Measurements from ENCODE around the gene SATB1.

Gene SATB1

DNA sequence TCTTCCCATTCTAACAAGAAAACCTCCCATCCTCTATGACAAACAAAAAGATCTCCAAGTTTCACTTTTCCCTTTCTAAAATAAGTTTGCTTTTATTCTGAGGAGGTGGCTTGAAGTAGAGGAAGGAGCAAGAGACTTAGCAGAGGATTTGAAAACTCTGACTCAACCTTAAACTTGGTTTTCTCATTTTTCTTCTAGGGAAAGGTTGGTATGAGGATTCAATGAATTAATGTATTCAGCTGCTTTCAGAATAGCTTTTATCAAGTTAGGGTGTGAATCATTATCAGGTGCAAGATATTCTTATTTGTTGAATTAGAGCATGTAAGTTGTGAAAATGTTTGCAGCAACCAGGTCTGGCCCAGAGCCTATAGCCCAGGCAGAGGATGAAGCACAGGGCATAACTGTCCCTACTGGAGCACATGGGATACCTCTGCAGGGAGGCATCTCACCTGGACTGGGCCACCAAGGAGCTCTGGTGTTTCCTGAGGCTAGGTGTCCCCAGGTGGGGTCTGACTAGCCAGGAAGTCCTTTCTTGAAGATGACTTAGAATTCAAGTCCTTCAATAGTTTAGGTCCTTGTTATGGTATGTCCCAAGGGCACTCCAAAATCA is 42.3 kb downstream of the SATB1 start:
- no peak overlapping the region for H3K4me3 ChIP-seq (ENCODE audit: low read depth, low read length)
- H3K9me3 ChIP-seq (ENCODE audit: severe bottlenecking): no peaks in the 10 kb centered on the region
- no peak overlapping the region for H3K27ac ChIP-seq
- no peak for DNase-seq
- H3K36me3 ChIP-seq: no peaks in the 10 kb centered on the region
- TF ChIP-seq CTCF (IDR thresholded peaks at IDR 0.05; ENCODE audit: low read depth, low read length): no peak
- no peaks in the 10 kb centered on the region for H3K27me3 ChIP-seq (ENCODE audit: insufficient read depth, low read depth, severe bottlenecking)

- Histone ChIP-seq H3K36me3 (no peaks in the 10 kb centered on the region), H3K9me3 (ENCODE audit: severe bottlenecking) (no peaks in the 10 kb centered on the region), H3K27ac (no peak overlapping the region), H3K4me3 (ENCODE audit: low read depth, low read length) (no peak overlapping the region), H3K27me3 (ENCODE audit: insufficient read depth, low read depth, severe bottlenecking) (no peaks in the 10 kb centered on the region)
- TF ChIP-seq CTCF (IDR thresholded peaks at IDR 0.05; ENCODE audit: low read depth, low read length): no peak
- no peak for DNase-seq
These were observed 45.5 kb downstream of the SATB1 start for GRCh38 chr3:18379647-18380046.

- no peak for TF ChIP-seq CTCF (IDR thresholded peaks at IDR 0.05; ENCODE audit: low read depth, low read length)
- H3K27me3 ChIP-seq (ENCODE audit: insufficient read depth, low read depth, severe bottlenecking): no peaks in the 10 kb centered on the region
- H3K36me3 ChIP-seq: no peaks in the 10 kb centered on the region
- H3K4me3 ChIP-seq (ENCODE audit: low read depth, low read length): no peak overlapping the region
- no peaks in the 10 kb centered on the region for H3K9me3 ChIP-seq (ENCODE audit: severe bottlenecking)
- H3K27ac ChIP-seq: no peak overlapping the region
- no peak for DNase-seq
These were observed 46.9 kb downstream of the SATB1 start for GRCh38 chr3:18378218-18378617.

DNA sequence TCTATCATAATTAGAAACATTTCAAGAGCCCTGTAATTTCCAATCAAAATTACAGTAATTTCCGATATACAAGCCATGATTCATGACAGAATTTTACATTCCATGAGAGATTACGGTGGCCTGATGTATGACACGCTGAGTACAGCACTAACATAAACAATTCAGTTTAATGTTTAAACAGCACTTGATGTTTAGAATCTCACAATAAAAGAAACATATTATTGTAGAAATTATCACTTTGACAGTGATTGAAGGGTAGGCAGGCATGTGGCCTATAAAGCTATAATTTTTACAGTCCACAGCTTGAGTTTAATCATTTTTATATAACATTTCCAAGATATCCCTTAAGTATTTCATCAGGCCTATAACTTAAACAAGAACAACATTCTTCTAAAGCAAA is 48.5 kb downstream of the SATB1 start:
- Histone ChIP-seq H3K4me3 (ENCODE audit: low read depth, low read length) (no peak overlapping the region), H3K36me3 (no peaks in the 10 kb centered on the region), H3K27me3 (ENCODE audit: insufficient read depth, low read depth, severe bottlenecking) (no peaks in the 10 kb centered on the region), H3K9me3 (ENCODE audit: severe bottlenecking) (no peaks in the 10 kb centered on the region), H3K27ac (no peak overlapping the region)
- DNase-seq: no peak
- no peak for TF ChIP-seq CTCF (IDR thresholded peaks at IDR 0.05; ENCODE audit: low read depth, low read length)

- DNase-seq: no peak
- Histone ChIP-seq H3K27ac (no peak overlapping the region), H3K4me3 (ENCODE audit: low read depth, low read length) (no peak overlapping the region)
These were observed 52.2 kb downstream of the SATB1 start for GRCh38 chr3:18372786-18373405.

More at GRCh38 chr3:18372786-18373405, 52.2 kb downstream of the SATB1 start:
- no peaks in the 10 kb centered on the region for H3K27me3 ChIP-seq (ENCODE audit: insufficient read depth, low read depth, severe bottlenecking)
- H3K36me3 ChIP-seq: no peaks in the 10 kb centered on the region
- H3K9me3 ChIP-seq (ENCODE audit: severe bottlenecking): no peaks in the 10 kb centered on the region
- no peak for TF ChIP-seq CTCF (IDR thresholded peaks at IDR 0.05; ENCODE audit: low read depth, low read length)

Data from WERI-Rb-1 (cell line).